Renal cortical epithelial cell (primary cell): Measurements from ENCODE around the gene GALNT12. TPM values are rescaled to one million over a fixed set of nuclear protein-coding genes. Genes with fewer than 3 reads are reported as not detected.

Source experiments
- DNase-seq: peaks from one replicate; pipeline ENCODE4 v3.0.0-alpha.2; 2011; ENCODE audit warnings: low read depth
- total RNA-seq: library from RNA; depleted of rRNA; stranded (reverse); fragments of >200 nt; gene quantifications from 2 replicates; pipeline ENCODE4 v1.2.3, GENCODE V29; 2014

Gene GALNT12
- total RNA-seq, 1 donor from 2014 or later, result 4.3 TPM

GRCh38 chr9:98880311-98881015 is 73.0 kb downstream of the GALNT12 start:
- DNase-seq, result no peak

GRCh38 chr9:98881356-98881755 is 73.9 kb downstream of the GALNT12 start:
- no peak for DNase-seq

- DNase-seq, result no peak
Measured at GRCh38 chr9:98881836-98882568, 74.5 kb downstream of the GALNT12 start.

GRCh38 chr9:98882569-98882923 is 75.1 kb downstream of the GALNT12 start:
- no peak for DNase-seq

- DNase-seq, result no peak
Measured at GRCh38 chr9:98883276-98883675, 75.8 kb downstream of the GALNT12 start.

GRCh38 chr9:98884849-98885248 is 77.4 kb downstream of the GALNT12 start:
- no peak for DNase-seq

GRCh38 chr9:98885575-98886295 is 78.3 kb downstream of the GALNT12 start:
- DNase-seq, result no peak

- no peak for DNase-seq
Measured at GRCh38 chr9:98886691-98887229, 79.3 kb downstream of the GALNT12 start.

GRCh38 chr9:98887918-98888510 is 80.5 kb downstream of the GALNT12 start:
- DNase-seq, result no peak

GRCh38 chr9:98888801-98889421 is 81.4 kb downstream of the GALNT12 start:
- DNase-seq, result no peak

- no peak for DNase-seq
Measured at GRCh38 chr9:98890256-98890655, 82.8 kb downstream of the GALNT12 start.

- no peak for DNase-seq
Measured at GRCh38 chr9:98892288-98892687, 84.8 kb downstream of the GALNT12 start.

- DNase-seq, result no peak
Measured at GRCh38 chr9:98892690-98893089, 85.2 kb downstream of the GALNT12 start.

- DNase-seq, result no peak
Measured at GRCh38 chr9:98894171-98894570, 86.7 kb downstream of the GALNT12 start.

- DNase-seq, result no peak
Measured at GRCh38 chr9:98894761-98895160, 87.3 kb downstream of the GALNT12 start.

GRCh38 chr9:98896632-98897031 is 89.2 kb downstream of the GALNT12 start:
- DNase-seq, result no peak

- DNase-seq, result no peak
Measured at GRCh38 chr9:98897745-98898144, 90.3 kb downstream of the GALNT12 start.

GRCh38 chr9:98899408-98900056 is 92.1 kb downstream of the GALNT12 start:
- peak; percentile 63 for DNase-seq
